Mesendoderm (in vitro differentiated cells): ENCODE data around the gene FBXL14.
A peak's percentile ranks its signal among the peaks of the same experiment; 100 is the strongest.

Experiments
- DNase-seq: peaks from one replicate; pipeline ENCODE4 v3.0.0; 2013
- H2AK5ac ChIP-seq: 2 replicates; pipeline ENCODE4 v1.6.1; 2013; ENCODE audit warnings: low read length, inconsistent platforms
- H2BK120ac ChIP-seq: 2 replicates; pipeline ENCODE4 v1.6.1; 2013; ENCODE audit warnings: low read depth, mild to moderate bottlenecking, low read length, moderate library complexity, mixed read lengths
- H2BK15ac ChIP-seq: replicated peaks from 2 replicates; pipeline ENCODE4 v1.6.1; 2013; ENCODE audit warnings: low read depth, mild to moderate bottlenecking, moderate library complexity
- H2BK5ac ChIP-seq: 2 replicates; pipeline ENCODE4 v1.6.1; 2013; ENCODE audit warnings: low read length, inconsistent platforms
- H3K18ac ChIP-seq: 2 replicates; pipeline ENCODE4 v1.6.1; 2013; ENCODE audit warnings: mild to moderate bottlenecking, low read length, mixed read lengths
- H3K23ac ChIP-seq: one replicate; pipeline ENCODE4 v1.6.1; 2013; ENCODE audit warnings: low read length
- H3K27ac ChIP-seq: 2 replicates; pipeline ENCODE4 v1.5.1; 2013; ENCODE audit warnings: low read depth, mild to moderate bottlenecking, inconsistent platforms, low read length, moderate library complexity
- H3K27me3 ChIP-seq: 2 replicates; pipeline ENCODE4 v1.6.1; 2013; ENCODE audit warnings: low read length, control low read depth, mild to moderate bottlenecking, inconsistent platforms; ENCODE audit not compliant: insufficient read depth, poor library complexity
- H3K36me3 ChIP-seq: 2 replicates; pipeline ENCODE4 v1.6.1; 2013; ENCODE audit warnings: low read length, inconsistent platforms; ENCODE audit not compliant: control insufficient read depth, insufficient read depth
- H3K4ac ChIP-seq: one replicate; pipeline ENCODE4 v1.6.1; 2013; ENCODE audit warnings: low read depth, mild to moderate bottlenecking, low read length, moderate library complexity
- H3K4me1 ChIP-seq: 2 replicates; pipeline ENCODE4 v1.6.1; 2013; ENCODE audit warnings: low read depth, low read length, inconsistent platforms; ENCODE audit not compliant: control insufficient read depth
- H3K4me2 ChIP-seq: 2 replicates; pipeline ENCODE4 v1.6.1; 2013; ENCODE audit warnings: low read length
- H3K4me3 ChIP-seq: 2 replicates; pipeline ENCODE4 v1.5.1; 2013; ENCODE audit warnings: mild to moderate bottlenecking, low read length
- H3K56ac ChIP-seq: one replicate; pipeline ENCODE4 v1.6.1; 2013; ENCODE audit warnings: low read length
- H3K79me1 ChIP-seq: 2 replicates; pipeline ENCODE4 v1.6.1; 2013; ENCODE audit warnings: low read length, inconsistent platforms
- H3K79me2 ChIP-seq: 2 replicates; pipeline ENCODE4 v1.6.1; 2013; ENCODE audit warnings: mild to moderate bottlenecking, low read length; ENCODE audit not compliant: control insufficient read depth, insufficient read depth
- H3K9ac ChIP-seq: 2 replicates; pipeline ENCODE4 v1.6.1; 2013; ENCODE audit warnings: low read length, inconsistent platforms
- H4K5ac ChIP-seq: one replicate; pipeline ENCODE4 v1.6.1; 2013; ENCODE audit warnings: low read length
- H4K8ac ChIP-seq: one replicate; pipeline ENCODE4 v1.6.1; 2013; ENCODE audit warnings: low read depth, mild to moderate bottlenecking, control low read depth, low read length, moderate library complexity
- WGBS: extraction: QIAGEN DNeasy Blood & Tissue Kit; methylation state at CpG from one replicate; pipeline ENCODE4 v1.1.7; 2013; ENCODE audit warnings: low lambda C conversion rate, missing lambda C conversion rate; ENCODE audit not compliant: insufficient coverage; ENCODE audit errors: extremely low coverage; 5-methylcytosine and 5-hydroxymethylcytosine counted together

Gene FBXL14

DNA sequence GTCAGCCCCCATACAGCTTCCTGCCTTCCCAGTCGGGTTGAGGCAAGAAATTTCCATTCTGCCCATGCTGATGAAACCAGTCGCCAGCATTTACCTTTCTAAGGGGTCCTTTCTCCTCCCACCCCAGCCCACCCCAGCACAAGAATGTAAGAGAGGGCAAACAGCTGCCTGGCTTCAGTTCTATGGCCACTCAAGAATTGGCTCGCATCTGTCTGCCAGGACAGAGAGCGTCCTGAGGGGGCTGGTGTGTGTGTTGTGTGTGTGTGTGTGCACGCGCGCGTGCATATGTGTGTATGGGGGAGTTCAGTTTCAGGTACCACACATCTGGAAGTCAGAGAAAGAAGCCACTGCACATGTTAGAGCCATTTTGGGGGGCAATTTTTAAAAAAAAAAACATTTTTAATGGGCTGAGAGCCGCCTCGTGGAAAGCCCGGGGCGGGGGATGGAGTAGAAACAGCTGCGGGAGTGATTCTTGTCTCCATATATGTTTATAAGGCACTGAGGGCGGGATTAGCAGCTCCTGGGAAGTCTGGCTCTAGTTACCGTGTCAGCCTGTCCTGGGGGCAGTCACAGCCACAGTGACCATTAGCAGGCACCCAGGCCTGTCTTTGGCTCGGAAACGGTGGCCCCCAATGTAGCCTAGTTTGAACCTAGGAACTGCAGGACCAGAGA is 34.4 kb upstream of the FBXL14 start, which contains the start of gene WNT5B:
WNT5B (plus strand) TSS at position 566 of the 672 bp plus-strand sequence. CDS start 2,124 bp downstream, outside the sequence.
- no CpG with 5 or more reads among the region's 17 CpGs for WGBS
- DNase-seq: peak; percentile 69
- H4K5ac ChIP-seq: no peak within 1 kb of the TSS
- H3K18ac ChIP-seq: peak within 1 kb of the TSS; percentile 20
- H3K4ac ChIP-seq: no peak within 1 kb of the TSS
- H4K8ac ChIP-seq: no peak within 1 kb of the TSS
- no peaks in the 10 kb centered on the region for H3K27me3 ChIP-seq
- H3K56ac ChIP-seq: peak within 1 kb of the TSS; percentile 75
- H3K36me3 ChIP-seq: no peaks in the 10 kb centered on the region
- no peak within 1 kb of the TSS for H2BK5ac ChIP-seq
- no peak within 1 kb of the TSS for H3K23ac ChIP-seq
- peaks cover 7% of the 10 kb centered on the region for H3K4me1 ChIP-seq
- H3K4me2 ChIP-seq: peak within 1 kb of the TSS; percentile 70
- H2BK120ac ChIP-seq: no peak within 1 kb of the TSS
- H3K79me1 ChIP-seq: no peaks in the 10 kb centered on the region
- H3K4me3 ChIP-seq: no peak within 1 kb of the TSS
- H2AK5ac ChIP-seq: no peak within 1 kb of the TSS
- peak within 1 kb of the TSS; percentile 49 for H3K9ac ChIP-seq
- H3K27ac ChIP-seq: peak within 1 kb of the TSS; percentile 13
- no peak within 1 kb of the TSS for H2BK15ac ChIP-seq
- H3K79me2 ChIP-seq: no peaks in the 10 kb centered on the region

DNA sequence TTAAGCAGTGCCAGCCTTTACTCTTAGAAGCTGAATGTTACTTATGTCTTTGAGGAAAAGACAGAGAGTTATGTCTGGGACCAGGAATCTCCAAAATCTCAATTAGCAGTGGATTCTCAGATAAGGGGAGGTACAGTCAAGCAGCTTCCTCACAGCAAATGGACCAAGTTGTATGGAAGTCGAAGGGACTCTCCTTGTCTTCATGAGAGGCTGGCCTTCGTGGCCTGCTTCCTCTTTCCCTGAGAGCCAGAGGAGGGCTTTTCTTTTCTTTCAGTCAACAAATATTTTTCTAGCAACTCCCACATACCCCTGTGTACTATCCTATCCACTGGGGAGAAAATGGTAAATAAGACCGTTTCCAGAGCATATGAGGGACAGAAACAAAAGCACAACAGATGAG is 28.0 kb upstream of the FBXL14 start:
- Histone ChIP-seq H3K27ac (no peak overlapping the region), H3K36me3 (no peaks in the 10 kb centered on the region), H4K8ac (no peak overlapping the region), H3K56ac (no peak overlapping the region), H3K4ac (no peak overlapping the region), H3K4me1 (no peaks in the 10 kb centered on the region), H3K79me2 (no peaks in the 10 kb centered on the region), H3K79me1 (no peaks in the 10 kb centered on the region), H3K23ac (no peak overlapping the region), H2BK120ac (no peak overlapping the region), H4K5ac (no peak overlapping the region), H2BK15ac (no peak overlapping the region), H3K4me3 (no peak overlapping the region), H2AK5ac (no peak overlapping the region), H3K4me2 (no peak overlapping the region), H3K18ac (no peak overlapping the region), H3K9ac (no peak overlapping the region), H3K27me3 (no peaks in the 10 kb centered on the region), H2BK5ac (no peak overlapping the region)
- no CpG with 5 or more reads among the region's 3 CpGs for WGBS
- no peak for DNase-seq

DNA sequence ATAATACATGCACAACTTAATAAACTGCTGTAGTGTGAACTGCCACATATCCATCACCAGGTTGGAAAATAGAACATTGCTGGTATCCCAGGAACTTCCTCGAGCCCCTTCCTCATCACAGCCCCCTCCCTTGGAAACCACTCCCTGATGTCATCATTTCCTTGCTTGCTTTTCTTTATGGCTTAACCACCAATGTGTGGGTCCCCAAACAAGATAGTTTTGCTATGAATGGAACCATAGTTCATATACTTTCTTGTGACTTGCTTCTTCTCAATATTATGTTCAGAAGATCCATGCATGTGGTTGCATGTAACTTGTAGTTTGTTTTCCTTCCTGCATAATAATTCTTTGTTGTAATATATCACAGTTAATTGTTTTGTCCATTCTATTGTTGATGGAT is 25.7 kb upstream of the FBXL14 start:
- no peak overlapping the region for H2BK15ac ChIP-seq
- H2BK5ac ChIP-seq: no peak overlapping the region
- no peaks in the 10 kb centered on the region for H3K79me2 ChIP-seq
- H2BK120ac ChIP-seq: no peak overlapping the region
- no peak overlapping the region for H3K4me2 ChIP-seq
- H4K5ac ChIP-seq: no peak overlapping the region
- H3K36me3 ChIP-seq: no peaks in the 10 kb centered on the region
- no peak overlapping the region for H3K27ac ChIP-seq
- H3K9ac ChIP-seq: no peak overlapping the region
- no peak overlapping the region for H3K23ac ChIP-seq
- H3K79me1 ChIP-seq: no peaks in the 10 kb centered on the region
- no peak overlapping the region for H4K8ac ChIP-seq
- DNase-seq: no peak
- no peaks in the 10 kb centered on the region for H3K27me3 ChIP-seq
- H3K4me3 ChIP-seq: no peak overlapping the region
- H3K4ac ChIP-seq: no peak overlapping the region
- H2AK5ac ChIP-seq: no peak overlapping the region
- no peaks in the 10 kb centered on the region for H3K4me1 ChIP-seq
- H3K18ac ChIP-seq: no peak overlapping the region
- H3K56ac ChIP-seq: no peak overlapping the region
- WGBS: no CpG with 5 or more reads among the region's 1 CpG

- H3K18ac ChIP-seq: no peak overlapping the region
- H3K4me1 ChIP-seq: no peaks in the 10 kb centered on the region
- no peak for DNase-seq
- no peak overlapping the region for H4K8ac ChIP-seq
- no peak overlapping the region for H3K56ac ChIP-seq
- H2BK5ac ChIP-seq: no peak overlapping the region
- H3K27ac ChIP-seq: no peak overlapping the region
- no CpG with 5 or more reads among the region's 8 CpGs for WGBS
- H3K4me3 ChIP-seq: no peak overlapping the region
- no peak overlapping the region for H3K4ac ChIP-seq
- H2BK120ac ChIP-seq: no peak overlapping the region
- no peak overlapping the region for H4K5ac ChIP-seq
- H3K27me3 ChIP-seq: no peaks in the 10 kb centered on the region
- no peaks in the 10 kb centered on the region for H3K36me3 ChIP-seq
- no peak overlapping the region for H2BK15ac ChIP-seq
- no peak overlapping the region for H3K9ac ChIP-seq
- H3K4me2 ChIP-seq: no peak overlapping the region
- no peak overlapping the region for H3K23ac ChIP-seq
- no peaks in the 10 kb centered on the region for H3K79me2 ChIP-seq
- H2AK5ac ChIP-seq: no peak overlapping the region
- no peaks in the 10 kb centered on the region for H3K79me1 ChIP-seq
Observed at GRCh38 chr12:1619587-1619986, 25.2 kb upstream of the FBXL14 start.

- Histone ChIP-seq H2BK5ac (no peak overlapping the region), H3K4ac (no peak overlapping the region), H3K56ac (no peak overlapping the region), H2BK120ac (no peak overlapping the region), H2AK5ac (no peak overlapping the region), H3K23ac (no peak overlapping the region), H3K4me3 (no peak overlapping the region), H3K18ac (no peak overlapping the region), H3K36me3 (no peaks in the 10 kb centered on the region), H3K9ac (no peak overlapping the region), H4K5ac (no peak overlapping the region), H3K4me1 (no peaks in the 10 kb centered on the region), H3K27ac (no peak overlapping the region), H3K79me1 (no peaks in the 10 kb centered on the region), H2BK15ac (no peak overlapping the region), H3K4me2 (no peak overlapping the region), H3K27me3 (no peaks in the 10 kb centered on the region), H4K8ac (no peak overlapping the region), H3K79me2 (no peaks in the 10 kb centered on the region)
- DNase-seq: no peak
- WGBS: no CpG with 5 or more reads among the region's 4 CpGs
Observed at GRCh38 chr12:1619159-1619558, 24.8 kb upstream of the FBXL14 start.

GRCh38 chr12:1618489-1618888 is 24.1 kb upstream of the FBXL14 start:
- Histone ChIP-seq H3K4me1 (no peaks in the 10 kb centered on the region), H2BK15ac (no peak overlapping the region), H3K56ac (no peak overlapping the region), H3K79me1 (no peaks in the 10 kb centered on the region), H3K4me3 (no peak overlapping the region), H2BK5ac (no peak overlapping the region), H4K5ac (no peak overlapping the region), H3K4me2 (no peak overlapping the region), H3K36me3 (no peaks in the 10 kb centered on the region), H3K27me3 (no peaks in the 10 kb centered on the region), H3K9ac (no peak overlapping the region), H3K23ac (no peak overlapping the region), H4K8ac (no peak overlapping the region), H2BK120ac (no peak overlapping the region), H3K27ac (no peak overlapping the region), H3K4ac (no peak overlapping the region), H3K18ac (no peak overlapping the region), H2AK5ac (no peak overlapping the region), H3K79me2 (no peaks in the 10 kb centered on the region)
- DNase-seq: no peak
